PC-9 (cell line): ENCODE measurements around the gene SAMD10.

ENCODE experiments used
- CTCF ChIP-seq: fragments of 200-600 bp; sonication (generic); conservative IDR thresholded peaks from 2 replicates; pipeline ENCODE4 v1.6.1; 2017; ENCODE audit warnings: mixed run types, antibody characterized with exemption, mild to moderate bottlenecking, moderate library complexity
- EZH2 ChIP-seq: fragments of 200-600 bp; sonication (generic); IDR thresholded peaks from 2 replicates; pipeline ENCODE4 v1.8.0; 2017; ENCODE audit warnings: antibody characterized with exemption, low read depth

DNA sequence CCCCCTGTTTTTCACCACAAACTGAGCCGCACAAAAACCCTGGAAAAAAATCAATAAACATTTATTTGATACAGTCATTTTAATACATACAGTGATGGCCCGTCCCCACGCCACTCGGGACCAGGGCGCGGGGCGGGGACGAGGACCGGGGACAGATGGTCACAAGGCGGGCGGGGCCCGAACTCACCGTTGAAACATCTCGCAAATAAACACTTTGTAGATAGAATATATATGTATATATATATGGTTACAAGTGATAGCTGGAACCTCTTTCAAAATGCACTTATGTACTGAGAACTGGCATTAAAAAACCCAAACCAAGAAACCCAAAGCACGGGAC lies 22.8 kb downstream of the SAMD10 start:
- no peak for TF ChIP-seq CTCF
- no peak for TF ChIP-seq EZH2
